ENCODE data around the gene EPHA1.
A peak's percentile ranks its signal among the peaks of the same experiment; 100 is the strongest.

EPHA1 gene

GRCh38 chr7:143380646-143381426, 27.8 kb downstream of the EPHA1 start, which contains the start of gene ZYX:
Gene ZYX, plus strand, starts transcription at chr7:143381345. Its CDS starts 227 bp downstream, at chr7:143381572.
- DNase-seq, result peak; percentile 71
- in situ Hi-C loops (cut with MboI; ENCODE audit: low pct_unique_long_range_greater_than_20kb, low sequenced_read_pairs), result no loop called here

- in situ Hi-C loops (cut with MboI; ENCODE audit: low pct_unique_long_range_greater_than_20kb, low sequenced_read_pairs), result no loop called here
- peak; percentile 97 for DNase-seq
These were observed 28.4 kb downstream of the EPHA1 start for GRCh38 chr7:143380260-143380645.

- no peak for DNase-seq
- in situ Hi-C loops (cut with MboI; ENCODE audit: low pct_unique_long_range_greater_than_20kb, low sequenced_read_pairs), result no loop called here
These were observed 28.9 kb downstream of the EPHA1 start for GRCh38 chr7:143379611-143380259.

- in situ Hi-C loops (cut with MboI; ENCODE audit: low pct_unique_long_range_greater_than_20kb, low sequenced_read_pairs), result no loop called here
- DNase-seq, result peak; percentile 20
These were observed 32.3 kb downstream of the EPHA1 start for GRCh38 chr7:143376396-143376795.

- peak; percentile 60 for DNase-seq
- in situ Hi-C loops (cut with MboI; ENCODE audit: low pct_unique_long_range_greater_than_20kb, low sequenced_read_pairs), result no loop called here
These were observed 33.2 kb downstream of the EPHA1 start for GRCh38 chr7:143375298-143376034.

- DNase-seq, result peak; percentile 63
- in situ Hi-C loops (cut with MboI; ENCODE audit: low pct_unique_long_range_greater_than_20kb, low sequenced_read_pairs), result no loop called here
These were observed 34.1 kb downstream of the EPHA1 start for GRCh38 chr7:143374561-143374960.

- no peak for DNase-seq
- in situ Hi-C loops (cut with MboI; ENCODE audit: low pct_unique_long_range_greater_than_20kb, low sequenced_read_pairs), result no loop called here
These were observed 35.3 kb downstream of the EPHA1 start for GRCh38 chr7:143373255-143373794.

GRCh38 chr7:143372070-143372469, 36.6 kb downstream of the EPHA1 start:
- peak; percentile 81 for DNase-seq
- in situ Hi-C loops (cut with MboI; ENCODE audit: low pct_unique_long_range_greater_than_20kb, low sequenced_read_pairs), result no loop called here

GRCh38 chr7:143369678-143370651, 38.7 kb downstream of the EPHA1 start:
- DNase-seq, result no peak
- in situ Hi-C loops (cut with MboI; ENCODE audit: low pct_unique_long_range_greater_than_20kb, low sequenced_read_pairs), result no loop called here

GRCh38 chr7:143368387-143368786, 40.3 kb downstream of the EPHA1 start:
- in situ Hi-C loops (cut with MboI; ENCODE audit: low pct_unique_long_range_greater_than_20kb, low sequenced_read_pairs), result no loop called here
- DNase-seq, result no peak

GRCh38 chr7:143367972-143368371, 40.7 kb downstream of the EPHA1 start:
- in situ Hi-C loops (cut with MboI; ENCODE audit: low pct_unique_long_range_greater_than_20kb, low sequenced_read_pairs), result no loop called here
- no peak for DNase-seq

- in situ Hi-C loops (cut with MboI; ENCODE audit: low pct_unique_long_range_greater_than_20kb, low sequenced_read_pairs), result no loop called here
- no peak for DNase-seq
These were observed 45.4 kb downstream of the EPHA1 start for GRCh38 chr7:143363016-143363937.

- in situ Hi-C loops (cut with MboI; ENCODE audit: low pct_unique_long_range_greater_than_20kb, low sequenced_read_pairs), result no loop called here
- no peak for DNase-seq
These were observed 46.3 kb downstream of the EPHA1 start, which contains the start of gene FAM131B for GRCh38 chr7:143362131-143363015. Gene FAM131B, minus strand, starts transcription at chr7:143362713. Its CDS starts 110 bp downstream, at chr7:143362603.

- DNase-seq, result no peak
- in situ Hi-C loops (cut with MboI; ENCODE audit: low pct_unique_long_range_greater_than_20kb, low sequenced_read_pairs), result no loop called here
These were observed 47.0 kb downstream of the EPHA1 start for GRCh38 chr7:143361552-143362130.

- in situ Hi-C loops (cut with MboI; ENCODE audit: low pct_unique_long_range_greater_than_20kb, low sequenced_read_pairs), result no loop called here
- no peak for DNase-seq
These were observed 47.7 kb downstream of the EPHA1 start for GRCh38 chr7:143360788-143361551.

All from KBM-7 (cell line).